ENCODE measurements around the gene SLC7A9. TPM values are rescaled to one million over a fixed set of nuclear protein-coding genes. Genes with fewer than 3 reads are reported as not detected.

Gene SLC7A9
- total RNA-seq, 2 experiments from 2014 or later = 0.28 TPM; not detected in 1

GRCh38 chr19:32813862-32814425 is 55.6 kb downstream of the SLC7A9 start:
- TF ChIP-seq CTCF (IDR thresholded peaks at IDR 0.05) = no peak
- H3K36me3 ChIP-seq (ENCODE audit: insufficient read depth, low read length) = no peaks in the 10 kb centered on the region
- intact Hi-C loops (cut with DNase I, micrococcal nuclease) = no loop called here
- ChIA-PET CTCF (no interaction called here), POLR2A (no interaction called here)
- no peak overlapping the region for H3K27ac ChIP-seq (ENCODE audit: low read depth in 1 of 2, low read length in 2 of 2)
- peaks cover 3% of the 10 kb centered on the region for H3K27me3 Mint-ChIP-seq
- H3K9me3 ChIP-seq (ENCODE audit: control insufficient read depth in 1 of 2, insufficient read depth in 1 of 2, low read length in 2 of 2) = no peaks in the 10 kb centered on the region
- peaks cover 12% of the 10 kb centered on the region for H3K4me1 ChIP-seq (ENCODE audit: insufficient read depth, low read length)
- no peak overlapping the region for H3K4me3 Mint-ChIP-seq
- H3K4me3 ChIP-seq (ENCODE audit: low read length) = no peak overlapping the region
- H3K27me3 ChIP-seq (ENCODE audit: control insufficient read depth in 1 of 2, insufficient read depth in 2 of 2, low read length in 2 of 2) = no peaks in the 10 kb centered on the region
- no peak overlapping the region for H3K27ac Mint-ChIP-seq
- peaks cover 33% of the 10 kb centered on the region for H3K4me1 Mint-ChIP-seq (ENCODE audit: low read depth)
- peak in 1 of 14 experiments; percentile 31 for DNase-seq
- no peaks in the 10 kb centered on the region for H3K9me3 Mint-ChIP-seq
- H3K36me3 Mint-ChIP-seq (ENCODE audit: low read depth) = no peaks in the 10 kb centered on the region
- no peak for ATAC-seq (ENCODE audit: poor library complexity)

GRCh38 chr19:32812571-32812970 is 57.0 kb downstream of the SLC7A9 start:
- Mint-ChIP-seq H3K4me1 (ENCODE audit: low read depth) (peaks cover 29% of the 10 kb centered on the region), H3K4me3 (no peak overlapping the region), H3K36me3 (ENCODE audit: low read depth) (no peaks in the 10 kb centered on the region), H3K9me3 (no peaks in the 10 kb centered on the region), H3K27ac (no peak overlapping the region), H3K27me3 (no peaks in the 10 kb centered on the region)
- CTCF ChIA-PET = no interaction called here
- POLR2A ChIA-PET = no interaction called here
- Histone ChIP-seq H3K36me3 (ENCODE audit: insufficient read depth, low read length) (no peaks in the 10 kb centered on the region), H3K9me3 (ENCODE audit: control insufficient read depth in 1 of 2, insufficient read depth in 1 of 2, low read length in 2 of 2) (no peaks in the 10 kb centered on the region), H3K27me3 (ENCODE audit: control insufficient read depth in 1 of 2, insufficient read depth in 2 of 2, low read length in 2 of 2) (no peaks in the 10 kb centered on the region), H3K4me3 (ENCODE audit: low read length) (no peak overlapping the region), H3K4me1 (ENCODE audit: insufficient read depth, low read length) (peaks cover 12% of the 10 kb centered on the region), H3K27ac (ENCODE audit: low read depth in 1 of 2, low read length in 2 of 2) (no peak overlapping the region)
- TF ChIP-seq CTCF (IDR thresholded peaks at IDR 0.05) = no peak
- DNase-seq (no peak), ATAC-seq (ENCODE audit: poor library complexity) (no peak)
- intact Hi-C loops (cut with DNase I, micrococcal nuclease) = no loop called here

- CTCF ChIA-PET = no interaction called here
- H3K27ac Mint-ChIP-seq = no peak overlapping the region
Observed at GRCh38 chr19:32812036-32812435, 57.5 kb downstream of the SLC7A9 start.

More at GRCh38 chr19:32812036-32812435, 57.5 kb downstream of the SLC7A9 start:
- TF ChIP-seq CTCF (IDR thresholded peaks at IDR 0.05) = no peak
- intact Hi-C loops (cut with DNase I, micrococcal nuclease) = no loop called here
- Histone ChIP-seq H3K9me3 (ENCODE audit: control insufficient read depth in 1 of 2, insufficient read depth in 1 of 2, low read length in 2 of 2) (no peaks in the 10 kb centered on the region), H3K27ac (ENCODE audit: low read depth in 1 of 2, low read length in 2 of 2) (no peak overlapping the region), H3K4me1 (ENCODE audit: insufficient read depth, low read length) (peaks cover 12% of the 10 kb centered on the region), H3K4me3 (ENCODE audit: low read length) (no peak overlapping the region), H3K36me3 (ENCODE audit: insufficient read depth, low read length) (no peaks in the 10 kb centered on the region), H3K27me3 (ENCODE audit: control insufficient read depth in 1 of 2, insufficient read depth in 2 of 2, low read length in 2 of 2) (no peaks in the 10 kb centered on the region)
- DNase-seq = no peak
- H3K27me3 Mint-ChIP-seq = no peaks in the 10 kb centered on the region
- no peaks in the 10 kb centered on the region for H3K36me3 Mint-ChIP-seq (ENCODE audit: low read depth)
- POLR2A ChIA-PET = no interaction called here
- no peaks in the 10 kb centered on the region for H3K9me3 Mint-ChIP-seq
- H3K4me3 Mint-ChIP-seq = no peak overlapping the region
- no peak for ATAC-seq (ENCODE audit: poor library complexity)
- peaks cover 29% of the 10 kb centered on the region for H3K4me1 Mint-ChIP-seq (ENCODE audit: low read depth)

Measured in CD4-positive, alpha-beta T cell (primary cell).